HL-60 (cell line): Measurements from ENCODE around the gene IFITM5.
"Not testable (repeated sequence)": the region's sequence is repeated elsewhere in the genome, so short reads cannot be mapped to it uniquely, and the experiment has no call there.

ENCODE experiments used
- POLR2AphosphoS5 ChIP-seq: IDR thresholded peaks from 2 replicates; pipeline ENCODE4 v1.6.1; 2012; ENCODE audit warnings: low read depth
- TF ChIP-seq, protein P1 (sequence below): IDR thresholded peaks from one replicate; pipeline ENCODE4 v1.5.1; 2011; ENCODE audit warnings: low read length, control low read depth, inconsistent platforms; ENCODE audit not compliant: insufficient read depth

DNA sequence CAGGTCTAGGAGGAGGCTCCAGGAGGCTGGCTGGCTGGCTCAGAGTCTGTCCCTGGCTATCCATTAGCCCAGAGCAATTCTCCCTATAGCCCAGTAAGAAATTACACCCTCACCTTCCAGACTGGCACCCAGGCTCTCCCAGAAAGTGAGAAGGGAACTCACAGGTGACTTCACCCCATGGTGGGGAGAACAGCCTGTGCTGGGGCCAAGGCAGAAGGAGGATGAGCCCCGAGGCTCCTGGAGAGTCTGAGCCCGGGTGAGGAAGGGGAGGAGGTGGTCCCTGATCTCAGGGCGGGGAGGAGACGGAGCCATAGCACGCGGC, 15.2 kb upstream of the IFITM5 start:
- TF ChIP-seq, protein P1, sequence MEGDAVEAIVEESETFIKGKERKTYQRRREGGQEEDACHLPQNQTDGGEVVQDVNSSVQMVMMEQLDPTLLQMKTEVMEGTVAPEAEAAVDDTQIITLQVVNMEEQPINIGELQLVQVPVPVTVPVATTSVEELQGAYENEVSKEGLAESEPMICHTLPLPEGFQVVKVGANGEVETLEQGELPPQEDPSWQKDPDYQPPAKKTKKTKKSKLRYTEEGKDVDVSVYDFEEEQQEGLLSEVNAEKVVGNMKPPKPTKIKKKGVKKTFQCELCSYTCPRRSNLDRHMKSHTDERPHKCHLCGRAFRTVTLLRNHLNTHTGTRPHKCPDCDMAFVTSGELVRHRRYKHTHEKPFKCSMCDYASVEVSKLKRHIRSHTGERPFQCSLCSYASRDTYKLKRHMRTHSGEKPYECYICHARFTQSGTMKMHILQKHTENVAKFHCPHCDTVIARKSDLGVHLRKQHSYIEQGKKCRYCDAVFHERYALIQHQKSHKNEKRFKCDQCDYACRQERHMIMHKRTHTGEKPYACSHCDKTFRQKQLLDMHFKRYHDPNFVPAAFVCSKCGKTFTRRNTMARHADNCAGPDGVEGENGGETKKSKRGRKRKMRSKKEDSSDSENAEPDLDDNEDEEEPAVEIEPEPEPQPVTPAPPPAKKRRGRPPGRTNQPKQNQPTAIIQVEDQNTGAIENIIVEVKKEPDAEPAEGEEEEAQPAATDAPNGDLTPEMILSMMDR, result not testable (repeated sequence)
- TF ChIP-seq POLR2AphosphoS5, result not testable (repeated sequence)
